NCI-H1417 treated with DMSO at 0.1 percent for 48 hours (cell line): ENCODE data around the gene PPFIBP2.

Source experiments
- DNase-seq: peaks from one replicate; lab custom pipeline; 2025; lab: John Stamatoyannopoulos, UW

Gene PPFIBP2

GRCh38 chr11:7578276-7578955, 64.6 kb downstream of the PPFIBP2 start:
- no peak for DNase-seq

- no peak for DNase-seq
These were observed 65.6 kb downstream of the PPFIBP2 start for GRCh38 chr11:7579361-7579791.

- no peak for DNase-seq
These were observed 67.3 kb downstream of the PPFIBP2 start for GRCh38 chr11:7581021-7581590.

- no peak for DNase-seq
These were observed 68.7 kb downstream of the PPFIBP2 start for GRCh38 chr11:7582338-7582985.

DNA sequence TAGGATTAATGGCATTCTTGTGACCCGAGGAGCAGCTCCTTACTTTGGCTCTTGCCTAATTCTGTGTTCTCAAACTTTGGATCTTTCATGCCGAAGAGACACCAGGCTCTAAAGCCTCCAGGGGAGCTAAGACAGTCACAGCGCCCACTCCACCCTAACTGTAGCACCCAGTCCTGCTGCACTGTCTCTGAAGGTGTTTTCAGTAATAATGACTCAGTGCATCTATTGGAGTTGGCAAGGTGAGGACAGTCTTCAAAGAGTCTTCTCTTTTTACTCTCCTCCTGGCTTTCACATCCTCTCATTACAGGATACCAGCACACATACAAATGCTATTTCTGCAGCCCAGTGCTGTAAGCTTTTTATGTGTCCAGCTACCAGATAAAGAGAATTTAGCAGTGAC, 69.4 kb downstream of the PPFIBP2 start:
- DNase-seq: no peak

DNA sequence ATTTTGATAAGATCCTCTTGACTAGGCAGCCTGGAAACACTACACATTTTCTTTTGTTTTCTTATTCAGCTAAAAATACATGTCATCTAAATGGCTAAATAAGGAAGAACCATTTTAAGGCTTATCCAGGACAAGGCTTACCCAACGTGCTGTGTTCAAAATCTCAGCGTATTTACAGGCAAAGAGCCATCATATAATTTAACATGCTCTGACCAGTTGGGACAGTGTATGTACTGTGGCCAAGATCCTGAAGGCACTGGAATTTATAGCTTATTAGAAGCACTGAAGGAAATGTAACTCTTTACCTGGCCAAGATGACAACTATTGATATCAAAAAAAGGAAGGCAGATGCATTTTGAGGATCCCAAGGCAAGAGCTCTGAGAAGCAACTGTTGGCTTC, 71.1 kb downstream of the PPFIBP2 start:
- no peak for DNase-seq

DNA sequence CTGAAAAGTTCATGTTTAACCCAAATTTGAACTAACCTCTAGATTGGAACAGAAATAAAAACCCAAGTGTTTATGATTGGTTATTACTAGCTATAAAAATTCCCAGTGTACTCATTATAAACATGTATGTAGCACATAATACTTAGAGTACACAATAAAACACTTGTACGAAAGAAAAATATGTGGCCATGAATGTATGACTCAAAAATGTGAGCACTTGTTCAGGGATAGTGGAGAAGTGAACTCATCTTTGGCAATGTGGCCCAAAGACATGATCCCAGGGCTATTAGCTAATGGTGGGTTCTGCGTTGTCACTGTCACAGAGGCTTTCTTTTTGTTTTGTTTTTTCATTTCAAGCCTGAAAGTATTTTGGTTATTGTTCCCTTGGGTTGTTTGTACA, 72.0 kb downstream of the PPFIBP2 start:
- DNase-seq: no peak

DNA sequence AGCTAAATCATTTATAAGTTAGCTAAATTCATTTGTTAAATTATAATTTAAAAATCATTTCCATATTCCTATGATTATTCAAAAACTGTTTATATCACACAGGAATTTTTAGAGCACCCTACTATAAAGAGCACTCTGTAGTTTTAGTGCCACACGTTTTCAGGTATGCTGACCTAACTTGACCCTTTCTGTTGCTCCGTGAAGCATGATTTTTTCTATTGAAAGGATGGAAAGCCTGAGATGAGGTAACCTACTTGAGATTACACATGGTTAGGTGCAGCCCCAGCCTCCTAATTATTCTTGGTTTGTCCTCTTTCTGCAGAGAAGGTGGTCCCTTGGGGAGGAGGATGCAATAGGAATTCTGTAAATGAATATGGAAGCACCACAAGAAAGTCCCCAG, 72.6 kb downstream of the PPFIBP2 start:
- no peak for DNase-seq

DNA sequence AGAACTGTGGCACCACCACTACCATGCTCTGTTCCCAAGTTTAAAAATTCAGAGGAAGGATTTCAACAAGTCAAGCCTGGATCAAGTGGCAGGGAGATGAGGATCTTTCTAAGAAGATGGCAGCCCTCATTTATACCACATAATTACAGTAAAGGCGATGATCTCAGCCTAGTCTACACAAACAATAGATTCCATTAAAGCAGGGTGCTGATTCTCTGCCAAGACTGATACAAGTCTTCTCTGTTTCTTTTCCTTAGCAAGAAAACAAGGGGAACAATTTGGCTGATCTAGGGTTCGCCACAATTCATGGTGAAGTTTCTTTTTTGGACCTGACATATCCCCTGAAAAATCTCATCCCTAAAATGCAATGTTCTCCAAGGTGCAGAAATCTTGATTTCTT, 73.9 kb downstream of the PPFIBP2 start:
- DNase-seq: no peak

GRCh38 chr11:7589861-7590260, 76.1 kb downstream of the PPFIBP2 start:
- DNase-seq: no peak

DNA sequence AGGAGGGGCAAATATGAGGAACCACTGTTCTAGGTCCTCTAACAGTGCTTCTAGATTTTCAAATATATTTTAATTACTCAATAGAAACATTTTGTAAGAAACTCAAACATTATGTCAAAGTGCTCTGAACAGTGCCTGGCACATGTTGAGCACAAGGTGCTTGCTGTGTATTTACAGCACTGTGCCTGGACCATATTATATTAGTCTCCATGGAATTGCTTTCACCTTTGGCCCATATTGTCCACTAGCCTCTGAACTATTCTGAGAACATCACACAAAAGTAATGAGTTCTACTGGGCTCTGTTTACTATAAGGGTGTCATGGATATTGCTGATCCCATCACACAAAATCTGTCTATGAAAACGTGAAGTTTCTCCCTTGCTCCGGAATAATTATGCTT, 76.7 kb downstream of the PPFIBP2 start:
- DNase-seq: no peak

GRCh38 chr11:7591107-7591894, 77.5 kb downstream of the PPFIBP2 start:
- no peak for DNase-seq

DNA sequence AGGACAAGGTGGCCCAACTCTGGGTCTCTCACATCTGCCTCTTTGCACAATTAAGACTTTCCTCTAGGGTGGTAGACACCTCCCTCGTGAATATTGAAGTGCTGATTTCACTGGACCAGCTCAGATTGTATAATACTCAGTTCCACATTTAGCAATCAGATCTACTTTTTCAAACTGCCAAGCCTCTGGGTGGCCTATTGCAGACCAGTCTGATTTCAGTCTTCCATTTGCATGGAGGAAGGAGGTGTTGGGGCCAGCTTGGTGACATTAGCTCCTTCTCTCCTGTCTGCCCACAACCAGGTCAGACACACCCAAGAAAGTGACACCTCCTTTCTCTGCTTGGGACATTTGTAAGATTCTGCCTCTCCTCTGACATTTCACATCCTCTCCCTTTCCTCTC, 78.2 kb downstream of the PPFIBP2 start:
- no peak for DNase-seq

- no peak for DNase-seq
These were observed 78.9 kb downstream of the PPFIBP2 start for GRCh38 chr11:7592711-7593110.

DNA sequence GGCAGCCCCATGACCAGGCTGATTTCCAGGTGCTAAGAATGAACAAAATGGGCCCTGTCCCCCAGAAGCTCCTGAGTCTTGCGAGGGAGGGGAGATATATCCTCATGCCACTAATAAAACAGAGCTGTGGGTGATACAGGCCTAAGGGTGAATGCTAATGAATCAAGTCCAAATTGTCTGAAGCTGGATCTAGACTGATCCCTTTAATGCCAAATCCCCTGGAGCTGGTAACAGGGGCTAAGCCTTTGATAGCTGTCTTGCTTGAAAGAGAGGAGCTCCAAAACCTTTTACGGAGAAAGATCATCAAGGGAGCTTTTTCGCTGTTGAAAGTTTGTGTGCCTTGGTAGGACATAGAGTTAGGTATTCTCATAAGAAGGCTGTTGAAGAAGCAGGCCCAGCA, 79.7 kb downstream of the PPFIBP2 start:
- no peak for DNase-seq

DNA sequence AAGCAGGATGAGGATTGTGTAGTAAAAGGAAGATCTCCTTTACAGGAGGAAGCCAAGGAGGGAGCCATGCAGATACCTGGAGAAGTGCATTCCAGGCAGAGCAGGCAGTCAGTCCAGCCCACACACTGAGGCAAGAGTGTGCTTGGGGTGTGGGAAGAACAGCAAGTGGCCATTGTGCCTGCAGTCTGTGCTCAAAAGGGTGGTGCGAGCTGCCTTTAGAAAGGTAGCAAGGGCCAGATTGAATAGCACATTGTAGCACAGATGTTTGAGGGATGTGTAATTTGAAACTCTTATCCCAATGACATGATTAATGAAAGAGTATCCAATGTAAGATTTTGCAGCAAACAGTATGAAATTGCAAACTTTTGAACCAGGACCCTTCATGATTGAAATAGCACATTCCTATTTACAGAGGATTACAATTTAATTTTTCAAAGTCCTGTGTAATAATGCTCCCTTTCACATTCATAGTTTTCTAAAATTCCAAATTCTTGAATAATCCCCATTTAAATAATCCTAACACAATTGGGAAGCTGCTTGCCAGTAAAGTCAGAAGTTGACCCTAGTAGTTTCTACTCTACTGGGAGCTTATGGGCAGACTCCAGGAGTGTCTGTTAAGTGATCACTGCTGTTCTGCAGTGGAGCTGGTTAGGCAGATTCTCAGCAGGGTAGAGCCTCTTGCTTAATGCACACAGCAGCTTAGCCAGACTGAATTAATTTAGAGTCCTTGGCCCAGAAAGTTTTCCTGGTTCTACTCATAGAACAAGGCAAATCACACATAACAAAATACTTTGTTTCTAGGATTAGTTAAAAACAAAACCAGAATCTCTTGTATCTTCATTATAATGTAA, 81.4 kb downstream of the PPFIBP2 start:
- no peak for DNase-seq

- DNase-seq: no peak
These were observed 82.2 kb downstream of the PPFIBP2 start for GRCh38 chr11:7595951-7596350.

DNA sequence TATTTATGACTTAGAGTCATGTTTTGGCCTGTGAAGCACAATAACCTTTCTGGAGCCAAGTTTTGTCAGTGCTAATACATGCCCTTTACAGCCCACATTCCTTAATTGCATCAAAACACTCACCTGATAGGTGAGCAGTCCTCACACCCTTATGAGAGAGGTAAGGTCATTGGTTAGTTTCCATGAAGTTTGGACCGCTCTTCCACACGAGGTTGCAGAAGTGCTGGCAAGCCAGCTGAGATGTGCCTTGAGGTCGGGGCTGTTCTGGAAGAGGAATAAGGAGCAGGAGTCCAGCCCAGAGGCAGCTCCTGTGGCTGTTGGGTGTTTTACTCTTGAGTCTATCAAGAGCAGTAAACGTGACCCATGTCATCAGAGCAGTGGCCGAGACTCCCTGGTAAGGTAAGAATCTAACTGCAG, 83.2 kb downstream of the PPFIBP2 start:
- DNase-seq: no peak

DNA sequence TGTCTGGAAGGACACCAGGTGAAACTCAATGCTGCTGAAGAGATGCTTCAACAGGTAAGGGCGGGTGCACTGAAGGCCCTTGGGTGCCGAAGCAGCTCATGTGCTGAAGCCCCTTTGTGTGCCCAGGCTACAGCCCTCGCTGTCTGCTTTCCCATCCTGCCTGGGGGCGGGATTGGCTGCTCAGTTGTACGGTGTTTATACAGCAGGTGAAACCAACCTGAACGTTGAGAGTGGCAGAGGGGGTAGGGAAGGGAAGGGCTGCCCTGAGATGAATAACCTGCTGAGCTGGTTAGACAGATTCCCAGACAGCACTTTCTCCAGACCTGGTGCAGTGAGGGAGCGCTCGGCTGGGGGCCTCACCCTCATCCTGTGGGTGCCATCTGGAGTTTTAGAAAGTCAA, 83.8 kb downstream of the PPFIBP2 start:
- DNase-seq: no peak

DNA sequence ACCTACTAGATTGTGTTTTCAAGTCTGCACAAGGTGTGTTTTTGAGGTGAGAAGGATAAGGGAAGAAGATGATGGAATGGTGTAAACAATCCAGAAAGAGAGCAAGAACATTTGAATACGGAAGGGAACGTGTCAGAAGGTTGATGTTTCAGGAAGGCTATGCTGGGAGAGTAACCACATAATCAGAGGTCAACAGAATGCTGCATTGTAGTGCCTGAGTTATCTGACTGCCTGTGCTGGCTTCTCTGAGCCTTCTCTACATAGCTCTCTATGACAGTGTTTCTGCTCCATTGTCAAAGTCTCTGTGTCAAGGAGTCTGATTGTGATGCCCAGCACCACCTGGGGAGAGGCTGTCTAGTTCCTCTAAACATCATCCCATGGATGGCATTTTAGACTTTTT, 85.4 kb downstream of the PPFIBP2 start:
- no peak for DNase-seq

DNA sequence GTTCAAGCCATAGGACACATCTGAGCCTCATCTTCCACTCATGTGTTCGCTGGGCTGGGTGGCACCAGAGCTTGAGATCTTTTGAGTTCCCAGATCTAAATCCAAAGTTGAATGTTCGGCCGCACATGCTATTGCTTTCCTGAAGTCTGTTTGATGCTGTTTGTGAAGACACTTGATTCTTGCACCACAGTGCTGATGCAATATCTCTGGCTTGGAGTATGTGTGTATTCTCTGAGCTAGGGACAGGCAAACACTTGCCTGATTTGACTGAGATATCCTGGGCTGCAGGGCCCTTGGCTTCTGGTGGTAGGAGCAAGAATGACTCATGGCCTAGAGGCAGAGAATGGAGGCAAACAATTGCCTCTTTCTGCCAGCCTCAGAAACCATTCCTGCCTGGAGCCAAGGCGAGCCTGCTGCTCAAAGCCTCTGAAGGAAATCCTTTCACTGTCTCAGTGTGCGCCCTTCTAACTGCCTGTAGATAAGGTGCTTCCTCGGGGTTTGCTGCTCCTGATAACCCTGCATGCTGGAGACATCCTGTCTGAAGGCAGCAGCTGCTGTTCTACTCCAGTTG, 86.5 kb downstream of the PPFIBP2 start:
- no peak for DNase-seq
